GM08714 (cell line): ENCODE data around the gene SLC6A11.

ENCODE experiments used
- H3K4me3 ChIP-seq: fragments of 200-500 bp; sonication (Bioruptor generic); 2 replicates; pipeline ENCODE4 v1.5.1; 2014; ENCODE audit warnings: mild to moderate bottlenecking, low read length, inconsistent platforms
- ZNF274 ChIP-seq: IDR thresholded peaks from 2 replicates; pipeline ENCODE4 v1.6.1; 2012; ENCODE audit warnings: mild to moderate bottlenecking, low read depth, low read length

The SLC6A11 gene

DNA sequence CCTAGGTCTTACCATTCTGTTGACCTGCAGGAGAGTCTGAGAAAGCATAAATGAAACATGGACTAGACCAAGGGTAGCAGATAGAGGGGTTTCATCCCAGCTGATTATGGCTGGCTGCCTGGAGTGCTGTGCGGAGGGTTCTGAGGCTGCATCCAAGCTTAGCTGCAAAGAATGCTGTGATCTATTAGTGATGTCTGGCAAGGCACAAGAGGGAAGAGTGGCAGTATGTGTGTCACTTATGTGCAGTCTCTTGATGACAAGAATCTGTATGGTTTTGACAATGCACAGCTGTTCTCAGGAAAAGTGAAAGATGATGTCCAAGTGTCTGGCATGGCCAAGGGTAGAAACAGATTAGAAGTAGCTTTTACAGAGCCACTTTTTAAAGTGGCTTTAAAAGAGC is 54.3 kb downstream of the SLC6A11 start:
- H3K4me3 ChIP-seq: no peak overlapping the region
- TF ChIP-seq ZNF274: no peak

DNA sequence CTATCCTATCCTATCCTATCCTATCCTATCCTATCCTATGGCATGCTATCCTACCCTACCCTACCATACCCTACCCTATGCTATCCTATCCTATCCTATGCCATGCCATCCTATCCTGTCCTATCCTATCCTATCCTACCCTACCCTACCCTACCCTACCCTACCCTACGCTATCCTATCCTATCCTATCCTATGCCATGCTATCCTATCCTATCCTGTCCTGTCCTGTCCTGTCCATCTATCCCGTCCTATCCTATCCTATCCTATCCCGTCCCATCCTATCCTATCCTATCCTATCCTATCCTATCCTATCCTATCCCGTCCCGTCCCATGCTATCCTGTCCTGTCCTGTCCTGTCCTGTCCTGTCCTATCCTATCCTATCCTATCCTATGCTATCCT is 57.4 kb downstream of the SLC6A11 start:
- no peak for TF ChIP-seq ZNF274
- no peak overlapping the region for H3K4me3 ChIP-seq

DNA sequence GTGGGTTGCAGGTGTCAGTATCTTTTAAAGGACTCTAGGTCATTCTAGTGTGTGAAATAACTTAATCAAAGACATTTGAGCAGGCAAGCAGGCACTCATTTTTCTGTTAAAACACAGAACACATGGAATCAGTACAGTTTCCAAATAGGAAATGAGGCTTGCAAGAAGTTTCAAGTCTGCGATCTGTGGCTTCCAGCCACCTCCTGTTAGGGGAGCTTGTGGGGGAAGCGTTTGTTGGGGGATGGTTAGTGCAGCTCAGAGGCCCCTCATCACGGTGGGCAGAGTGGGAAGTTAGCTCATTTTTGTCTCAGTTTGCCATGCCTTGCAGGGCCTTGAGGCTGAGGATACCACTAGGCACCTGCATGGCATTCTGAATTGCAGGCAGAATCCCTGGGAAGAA is 59.9 kb downstream of the SLC6A11 start:
- no peak overlapping the region for H3K4me3 ChIP-seq

DNA sequence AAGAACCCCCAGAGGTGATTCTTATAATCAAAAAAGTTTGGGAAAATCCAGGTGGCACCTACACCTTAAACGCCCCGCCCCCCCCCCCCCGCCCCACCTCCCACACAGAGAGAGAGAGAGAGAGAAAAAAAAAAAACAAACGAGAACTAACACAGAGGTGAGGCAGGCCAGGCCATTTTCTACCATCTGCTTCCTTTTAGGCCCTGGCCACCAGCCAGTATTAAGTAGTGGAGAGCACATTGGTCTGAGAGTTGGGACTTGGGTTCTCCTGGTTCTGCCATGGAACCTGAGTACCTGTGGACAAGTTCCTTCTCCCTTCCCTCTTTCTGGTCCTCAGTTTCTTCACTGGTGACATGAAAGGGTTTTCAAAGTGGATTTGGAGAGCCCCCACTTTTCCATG is 60.6 kb downstream of the SLC6A11 start:
- TF ChIP-seq ZNF274: no peak

More for the DNA sequence above, 59.9 kb downstream of the SLC6A11 start:
- TF ChIP-seq ZNF274: no peak

DNA sequence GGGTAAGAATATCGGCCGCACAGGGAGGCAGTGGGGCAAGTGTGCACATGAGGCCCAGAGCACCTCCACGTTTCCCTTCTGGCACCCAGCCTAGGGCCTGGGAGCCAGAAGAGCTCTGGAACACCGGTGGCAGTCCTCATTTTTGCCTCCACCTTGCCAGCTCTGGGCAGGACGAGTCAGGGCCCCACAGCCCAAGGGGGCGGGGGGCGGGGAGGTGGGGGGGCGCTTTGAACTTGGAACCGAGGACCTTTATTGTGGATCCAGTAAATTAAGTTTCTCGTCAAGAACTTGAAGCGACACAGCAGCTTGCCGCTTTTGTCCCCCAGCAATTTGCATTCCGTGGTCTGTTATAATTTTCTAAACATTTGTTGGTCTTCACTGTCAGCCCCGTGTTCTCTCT is 66.8 kb downstream of the SLC6A11 start:
- no peak for TF ChIP-seq ZNF274
- H3K4me3 ChIP-seq: no peak overlapping the region

More for the DNA sequence above, 60.6 kb downstream of the SLC6A11 start:
- H3K4me3 ChIP-seq: no peak overlapping the region

DNA sequence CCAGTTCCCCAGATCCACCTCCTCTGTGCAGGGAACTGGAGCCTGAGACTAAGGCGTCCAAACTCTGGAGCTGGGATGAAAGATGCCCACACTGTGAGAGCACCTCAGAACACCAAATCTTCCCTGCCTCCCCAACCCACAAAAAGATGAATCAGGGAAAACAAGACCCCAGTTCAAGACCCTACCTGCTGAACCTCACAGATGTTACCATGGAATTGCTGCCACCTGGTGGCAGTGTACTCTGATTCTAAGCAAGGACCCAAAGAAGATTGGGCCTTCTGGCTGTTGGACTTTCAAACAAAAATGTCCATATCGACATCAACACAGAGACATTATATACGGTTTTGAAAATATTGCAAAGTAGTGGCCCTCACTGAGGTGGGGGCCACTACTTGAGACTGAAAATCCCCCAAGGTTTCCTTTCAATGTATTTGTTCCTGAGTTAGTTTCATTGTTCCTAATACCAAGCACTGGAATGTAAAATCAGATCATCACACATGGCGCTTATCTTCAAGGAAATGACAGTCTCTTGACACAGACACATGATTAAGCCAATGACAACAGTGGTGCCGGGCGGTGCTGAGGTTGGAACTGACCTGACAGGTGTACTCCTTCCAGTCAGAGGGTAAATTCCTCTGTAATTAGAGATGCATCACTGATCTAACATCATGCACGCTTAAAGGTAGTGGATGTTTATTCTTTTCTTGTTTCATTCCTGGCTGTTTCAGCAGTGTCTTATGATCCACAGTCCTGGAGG is 67.6 kb downstream of the SLC6A11 start:
- no peak for TF ChIP-seq ZNF274
- no peak overlapping the region for H3K4me3 ChIP-seq

DNA sequence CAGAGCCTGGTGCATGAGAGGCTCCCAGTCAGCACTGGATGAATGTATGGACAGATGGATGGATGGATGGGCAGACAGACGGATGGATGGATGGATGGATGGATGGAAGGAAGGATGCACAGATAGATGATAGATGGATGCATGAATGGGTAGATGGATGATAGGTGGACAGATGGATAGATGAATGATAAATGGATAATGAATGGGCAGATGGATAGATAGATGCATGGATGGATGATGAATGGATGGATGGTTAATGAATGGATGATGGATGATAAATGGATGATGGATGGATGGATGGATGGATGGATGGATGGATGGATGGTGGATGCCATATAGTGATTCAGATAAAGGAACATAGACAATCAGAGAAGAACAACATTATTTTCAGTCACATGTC is 71.0 kb downstream of the SLC6A11 start:
- no peak for TF ChIP-seq ZNF274
- no peak overlapping the region for H3K4me3 ChIP-seq

DNA sequence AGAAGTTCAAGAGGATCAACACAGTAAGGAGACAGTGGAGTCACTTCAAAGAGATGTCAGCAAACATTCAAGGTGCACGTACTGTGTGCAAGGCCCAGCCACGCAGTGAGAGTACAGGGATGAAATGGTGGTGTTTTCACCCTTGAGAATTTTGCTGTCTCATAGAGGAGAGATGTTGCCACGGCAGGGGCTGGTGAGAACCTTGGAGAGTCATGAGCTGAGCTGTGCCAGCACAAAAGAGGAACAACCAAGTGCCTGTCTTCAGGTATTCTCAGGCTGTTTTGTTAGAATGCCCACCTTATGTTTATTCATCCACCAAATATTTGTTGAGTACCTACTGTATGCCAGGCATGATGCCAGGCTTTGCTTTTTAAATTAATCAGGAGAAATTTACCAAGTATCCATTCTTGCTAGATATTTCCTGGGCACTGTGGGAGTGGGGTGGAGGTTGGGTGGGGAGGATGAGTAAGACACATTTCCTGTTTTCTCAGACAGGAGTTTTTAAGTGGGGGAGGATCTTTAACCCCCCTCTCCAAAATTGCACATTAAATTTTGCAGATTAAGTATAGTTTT is 72.6 kb downstream of the SLC6A11 start:
- TF ChIP-seq ZNF274: no peak
- H3K4me3 ChIP-seq: no peak overlapping the region

DNA sequence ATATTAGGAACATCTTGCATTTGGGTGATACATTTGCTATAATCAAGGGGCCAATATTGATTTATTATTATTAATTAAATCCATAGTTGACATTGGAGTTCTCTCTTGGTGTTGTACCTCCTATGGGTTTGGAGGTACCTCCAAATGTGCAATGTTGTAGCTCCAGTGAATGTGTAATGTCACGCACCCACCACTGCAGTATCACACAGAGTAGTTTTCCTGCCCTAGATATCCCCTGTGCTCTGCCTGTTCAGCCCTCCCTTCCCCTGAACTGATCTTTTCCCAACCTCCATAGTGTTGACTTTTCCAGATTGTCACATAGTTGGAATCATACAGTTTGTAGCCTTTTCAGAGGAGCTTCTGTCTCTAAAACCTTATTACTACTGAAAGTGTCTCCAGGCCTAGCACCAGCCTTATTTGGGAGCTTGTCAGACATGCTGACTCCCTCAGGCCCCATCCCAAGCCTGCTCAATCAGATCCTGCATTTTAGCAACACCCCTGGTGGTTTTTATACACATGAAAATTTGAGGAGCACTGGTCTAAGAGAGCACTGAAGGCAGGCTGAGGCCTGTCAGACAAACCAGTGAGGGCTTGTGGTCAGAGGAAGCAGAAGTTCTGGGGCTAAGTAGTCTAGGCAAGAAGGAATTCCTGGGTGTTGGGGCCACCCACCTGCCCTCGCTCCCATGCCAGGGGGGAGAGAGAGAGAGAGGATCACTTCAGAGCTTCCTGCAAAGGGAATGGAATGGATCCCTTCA is 73.4 kb downstream of the SLC6A11 start:
- no peak overlapping the region for H3K4me3 ChIP-seq
- TF ChIP-seq ZNF274: no peak

DNA sequence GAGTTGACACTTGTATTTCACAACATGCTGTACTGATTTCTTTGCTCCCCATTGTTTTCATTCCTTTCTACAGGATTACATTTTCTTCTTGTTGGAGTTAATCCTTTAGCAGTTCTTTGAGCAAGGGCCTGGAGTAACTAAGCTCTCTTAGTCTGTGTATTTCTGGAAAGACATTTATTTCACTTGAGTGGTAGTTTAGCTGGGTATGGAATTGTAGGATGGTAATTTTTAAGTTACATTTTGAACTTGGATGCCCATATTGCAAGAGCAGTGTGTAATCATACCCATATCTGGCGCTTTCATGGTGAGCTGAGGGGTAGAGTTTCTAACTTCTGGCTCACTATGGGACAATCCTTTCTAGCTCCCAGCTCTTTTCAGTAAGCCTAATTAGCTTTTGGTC is 74.6 kb downstream of the SLC6A11 start:
- H3K4me3 ChIP-seq: no peak overlapping the region
- no peak for TF ChIP-seq ZNF274

DNA sequence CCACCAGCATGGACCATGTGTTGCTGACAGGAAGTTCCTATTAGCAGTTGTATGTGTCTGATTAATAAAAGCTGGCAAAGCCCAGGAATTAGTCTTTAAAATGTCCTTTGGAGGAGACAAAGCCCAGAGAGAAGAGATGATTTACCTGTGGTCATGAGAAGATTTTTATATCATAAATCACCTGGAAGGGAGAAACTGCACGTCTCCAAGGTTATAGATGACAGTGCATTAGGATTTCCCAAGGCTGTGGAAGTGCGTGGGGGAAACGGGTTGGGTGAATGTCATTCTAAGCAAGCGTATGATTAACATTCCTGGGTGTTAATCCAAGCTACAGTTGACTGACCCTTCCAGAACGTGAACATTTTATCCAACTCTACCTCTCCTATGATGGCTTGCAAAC is 76.6 kb downstream of the SLC6A11 start:
- TF ChIP-seq ZNF274: no peak
- no peak overlapping the region for H3K4me3 ChIP-seq

DNA sequence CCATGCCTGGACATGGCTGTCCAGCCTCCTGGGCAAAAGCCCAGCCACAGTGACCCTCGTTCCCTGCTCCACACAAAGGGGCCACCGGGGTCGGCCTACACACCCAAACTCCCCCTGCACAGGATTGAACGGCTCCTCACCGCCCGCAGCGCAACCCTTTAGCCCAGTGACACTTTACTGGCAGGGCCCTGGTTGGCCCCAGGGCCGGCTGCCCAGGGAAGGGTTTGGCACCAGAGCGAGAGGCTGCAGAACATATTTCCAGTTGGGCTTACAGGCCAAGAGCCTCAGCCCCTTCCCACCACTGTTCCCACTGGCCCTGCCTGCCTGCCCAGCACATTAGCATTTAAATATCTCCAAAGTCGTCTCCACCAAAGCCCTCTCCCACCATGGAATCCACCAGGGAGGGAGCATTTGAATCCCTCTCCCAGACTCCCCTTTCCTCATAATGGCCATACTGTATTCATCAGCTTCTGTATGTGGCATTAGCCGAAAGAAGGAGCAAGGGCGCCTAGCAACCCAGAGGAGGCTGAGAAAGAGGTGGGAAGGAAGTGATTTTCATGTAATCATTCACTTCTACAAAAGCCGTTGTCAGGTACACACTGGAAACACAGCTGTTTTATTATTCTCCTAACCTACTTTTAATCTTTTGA is 85.4 kb downstream of the SLC6A11 start:
- no peak for TF ChIP-seq ZNF274
- H3K4me3 ChIP-seq: no peak overlapping the region

DNA sequence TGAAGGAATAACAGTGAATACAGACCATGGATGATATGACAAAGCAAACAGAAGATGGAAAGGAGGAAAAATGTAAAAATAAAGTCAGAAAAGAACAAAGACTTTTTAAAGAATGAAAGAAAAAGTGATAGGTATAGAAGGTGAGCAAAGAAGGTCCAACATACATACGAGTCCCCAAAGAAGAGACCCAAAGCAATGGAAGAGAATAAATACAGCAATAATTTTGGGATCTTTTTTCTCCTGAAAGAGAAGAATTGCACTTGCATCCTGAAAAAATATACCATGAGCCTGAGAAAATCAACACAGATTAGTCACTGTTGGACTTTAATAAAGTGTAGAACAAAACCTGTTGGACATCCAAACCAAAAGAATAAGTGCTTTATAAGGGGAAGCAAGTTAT is 91.2 kb downstream of the SLC6A11 start:
- H3K4me3 ChIP-seq: no peak overlapping the region
- TF ChIP-seq ZNF274: no peak

DNA sequence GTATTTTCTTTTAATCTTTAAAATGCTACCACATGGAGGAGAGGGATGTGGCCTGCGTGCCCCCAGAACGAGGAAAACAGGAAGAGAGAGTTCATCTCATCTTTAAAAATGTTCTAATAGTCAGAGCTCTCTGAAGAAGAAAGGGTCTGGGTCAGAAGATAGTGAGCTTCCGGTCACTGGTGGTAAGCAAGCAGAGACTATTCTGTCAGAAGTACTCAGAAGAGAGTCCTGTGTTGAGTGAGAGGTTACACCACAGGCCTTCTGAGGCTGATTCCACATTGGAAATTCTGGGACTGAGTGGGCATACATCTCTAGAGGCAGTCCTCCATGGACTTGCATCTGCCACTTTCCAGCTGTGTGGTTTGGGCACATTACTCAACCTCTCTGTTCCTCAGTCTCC is 94.3 kb downstream of the SLC6A11 start:
- no peak for TF ChIP-seq ZNF274
- H3K4me3 ChIP-seq: no peak overlapping the region
